RWPE1 (cell line): ENCODE results near the gene TMEM205.
"Not testable (repeated sequence)": the region's sequence is repeated elsewhere in the genome, so short reads cannot be mapped to it uniquely, and the experiment has no call there.

ENCODE experiments used
- CTCF ChIA-PET: fragments of 350-600 bp; sonication (Branson Sonifier 250); formaldehyde crosslinking; extraction: SDS; loops from one replicate; lab custom pipeline; 2021; lab: Yijun Ruan, JAX
- POLR2A ChIA-PET: fragments of 400-600 bp; formaldehyde crosslinking; extraction: SDS; loops from one replicate; lab custom pipeline; 2020; ENCODE audit warnings: antibody characterized with exemption; ENCODE audit not compliant: low non-redundant PET; lab: Yijun Ruan, JAX
- DNase-seq: peaks from one replicate; pipeline ENCODE4 v3.0.0; 2012; ENCODE audit warnings: low spot score
- H3K27ac ChIP-seq: fragments of 450-650 bp; 2 replicates; pipeline ENCODE4 v1.5.1; 2017
- CTCF ChIP-seq: fragments of 450-650 bp; conservative IDR thresholded peaks from 2 replicates; pipeline ENCODE4 v1.5.1; 2017; ENCODE audit warnings: low read depth, mild to moderate bottlenecking

Gene TMEM205

DNA sequence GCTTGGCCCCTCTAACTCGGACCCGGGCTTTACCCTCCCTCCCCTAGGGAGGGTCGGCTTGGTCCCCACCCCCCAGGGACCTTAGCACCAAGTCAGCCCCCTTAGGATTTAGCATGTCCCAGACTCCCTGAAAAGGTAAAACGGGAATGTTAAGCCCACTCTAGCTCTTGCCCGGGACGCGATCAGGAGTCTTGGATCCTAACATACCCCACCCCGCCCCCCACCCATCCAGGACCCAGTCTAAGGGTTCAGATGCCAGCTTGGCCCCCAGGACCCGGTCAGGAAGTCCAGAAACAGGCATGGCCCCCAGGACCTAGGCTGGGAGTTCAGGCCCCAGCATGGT is 37.6 kb upstream of the TMEM205 start:
- ChIA-PET POLR2A (interaction anchor here (2.1 kb wide), 1 partner anchor 99 kb away, joined by 10 read pairs; no protein-coding TSS in a partner anchor), CTCF (interaction anchor here (0.6 to 1.8 kb wide), 5 partner anchors 39 to 99 kb away, joined by 3 to 11 read pairs (median 4); partner anchors contain the start of gene ELAVL3)
- no peak for DNase-seq
- TF ChIP-seq CTCF, result no peak
- H3K27ac ChIP-seq, result peak overlapping the region; percentile 56

- TF ChIP-seq CTCF, result peak; percentile 70
- peak overlapping the region; percentile 56 for H3K27ac ChIP-seq
- CTCF ChIA-PET, result interaction anchor here (0.5 to 1.8 kb wide), 15 partner anchors 14 to 316 kb away, joined by 3 to 11 read pairs (median 4); partner anchors contain the start of gene ELAVL3
- DNase-seq, result no peak
- POLR2A ChIA-PET, result interaction anchor here (0.6 to 2.1 kb wide), 2 partner anchors 37 to 99 kb away, joined by 10 read pairs; no protein-coding TSS in a partner anchor
Observed at GRCh38 chr19:11382898-11383705, 37.0 kb upstream of the TMEM205 start.

GRCh38 chr19:11380653-11381537 is 34.8 kb upstream of the TMEM205 start:
- DNase-seq, result peak; percentile 100
- H3K27ac ChIP-seq, result peak overlapping the region; percentile 96
- ChIA-PET CTCF (interaction anchor here (0.6 to 1.5 kb wide), 18 partner anchors 8 to 391 kb away, joined by 3 to 17 read pairs (median 4); partner anchors contain the start of genes CCDC159, ELAVL3, PRKCSH and RAB3D), POLR2A (interaction anchor here (0.5 to 1.2 kb wide), 4 partner anchors 36 to 80 kb away, joined by 3 to 7 read pairs (median 4); partner anchors contain the start of genes CCDC159 and TMEM205)
- TF ChIP-seq CTCF, result peak; percentile 87

DNA sequence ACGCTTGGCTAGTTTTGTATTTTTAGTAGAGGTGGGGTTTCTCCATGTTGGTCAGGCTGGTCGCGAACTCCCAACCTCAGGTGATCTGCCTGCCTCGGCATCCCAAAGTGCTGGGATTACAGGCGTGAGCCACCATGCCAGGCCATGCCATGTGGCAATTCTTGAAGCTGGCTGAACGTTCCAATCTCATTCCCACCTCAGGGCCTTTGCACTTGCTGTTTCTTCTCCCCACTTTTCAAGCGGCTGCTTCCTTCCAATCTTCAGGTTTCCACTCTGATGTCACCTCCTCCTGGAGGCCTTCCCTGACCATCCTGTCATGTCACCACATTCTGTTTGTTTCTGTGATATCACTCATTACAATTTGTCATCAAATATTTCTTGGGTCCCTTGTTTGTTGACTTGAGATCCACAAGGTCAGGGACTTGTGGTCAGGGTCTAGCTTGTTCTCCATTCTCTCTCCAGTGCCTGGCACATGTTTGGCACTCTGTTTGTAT is 33.8 kb upstream of the TMEM205 start:
- CTCF ChIA-PET, result interaction anchor here (0.6 to 1.4 kb wide), 3 partner anchors 67 to 192 kb away, joined by 3 to 7 read pairs (median 4); no protein-coding TSS in a partner anchor

GRCh38 chr19:11379269-11379845 is 33.3 kb upstream of the TMEM205 start:
- H3K27ac ChIP-seq, result peak overlapping the region; percentile 96
- POLR2A ChIA-PET, DNase-seq: not testable (repeated sequence)
- CTCF ChIA-PET, result interaction anchor here (0.6 to 0.7 kb wide), 2 partner anchors 80 to 192 kb away, joined by 3 to 7 read pairs; no protein-coding TSS in a partner anchor

More for the DNA sequence above, 33.8 kb upstream of the TMEM205 start:
- POLR2A ChIA-PET, result no interaction called here
- peak overlapping the region; percentile 96 for H3K27ac ChIP-seq
- no peak for DNase-seq
- no peak for TF ChIP-seq CTCF
